WI38 (cell line): ENCODE results near the gene CD79A.
"Not testable (repeated sequence)": the region's sequence is repeated elsewhere in the genome, so short reads cannot be mapped to it uniquely, and the experiment has no call there.

Experiments used
- H3K4me3 ChIP-seq: 2 replicates; pipeline ENCODE4 v1.5.1; 2011; ENCODE audit warnings: low read depth, mild to moderate bottlenecking, control low read depth, low read length
- CTCF ChIP-seq: IDR thresholded peaks from 2 replicates; pipeline ENCODE4 v1.5.1; 2012; ENCODE audit warnings: low read depth, mild to moderate bottlenecking, control low read depth, low read length

CD79A gene

GRCh38 chr19:41871573-41872383, 5.3 kb upstream of the CD79A start:
- no peak overlapping the region for H3K4me3 ChIP-seq
- TF ChIP-seq CTCF: no peak

GRCh38 chr19:41872384-41872774, 4.7 kb upstream of the CD79A start:
- H3K4me3 ChIP-seq: no peak overlapping the region
- no peak for TF ChIP-seq CTCF

GRCh38 chr19:41872775-41873647, 4.1 kb upstream of the CD79A start:
- TF ChIP-seq CTCF: peak; percentile 76
- no peak overlapping the region for H3K4me3 ChIP-seq

- not testable (repeated sequence) for H3K4me3 ChIP-seq
Measured at GRCh38 chr19:41875973-41876372, 1.1 kb upstream of the CD79A start.

GRCh38 chr19:41877916-41878905, 1.1 kb downstream of the CD79A start:
- H3K4me3 ChIP-seq: no peak overlapping the region
- no peak for TF ChIP-seq CTCF

- no peak for TF ChIP-seq CTCF
- no peak overlapping the region for H3K4me3 ChIP-seq
Measured at GRCh38 chr19:41879080-41879479, 2.0 kb downstream of the CD79A start.

- H3K4me3 ChIP-seq: no peak overlapping the region
Measured at GRCh38 chr19:41879670-41880328, 2.7 kb downstream of the CD79A start.

More at GRCh38 chr19:41879670-41880328, 2.7 kb downstream of the CD79A start:
- no peak for TF ChIP-seq CTCF
